NOMO-1 (cell line): ENCODE results near the gene TRIL.
A peak's percentile ranks its signal among the peaks of the same experiment; 100 is the strongest.

Experiments used
- DNase-seq, 2 experiments: peaks; one replicate each; lab custom pipeline; 2025; ENCODE audit not compliant: unreplicated experiment in 2 of 2; lab: John Stamatoyannopoulos, UW

Gene TRIL

DNA sequence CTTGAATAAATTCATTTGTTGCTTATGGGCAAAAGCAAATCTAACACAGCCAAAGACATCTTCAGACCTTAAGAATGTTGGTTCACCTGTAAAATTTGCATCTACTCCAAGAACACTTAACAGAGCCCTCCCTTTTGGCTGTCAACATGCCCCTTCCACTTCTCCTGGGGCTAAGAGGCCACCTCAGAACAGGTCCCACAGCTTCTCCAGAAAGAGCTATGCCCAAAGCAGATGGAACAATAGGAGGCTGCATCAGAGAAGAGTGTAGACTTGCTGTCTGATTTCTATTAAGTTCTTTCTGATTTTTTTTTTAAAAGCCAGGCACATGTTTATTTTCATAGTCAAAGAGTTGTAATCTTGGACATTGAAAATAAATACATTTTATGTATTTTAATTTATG is 26.1 kb upstream of the TRIL start:
- DNase-seq: no peak

DNA sequence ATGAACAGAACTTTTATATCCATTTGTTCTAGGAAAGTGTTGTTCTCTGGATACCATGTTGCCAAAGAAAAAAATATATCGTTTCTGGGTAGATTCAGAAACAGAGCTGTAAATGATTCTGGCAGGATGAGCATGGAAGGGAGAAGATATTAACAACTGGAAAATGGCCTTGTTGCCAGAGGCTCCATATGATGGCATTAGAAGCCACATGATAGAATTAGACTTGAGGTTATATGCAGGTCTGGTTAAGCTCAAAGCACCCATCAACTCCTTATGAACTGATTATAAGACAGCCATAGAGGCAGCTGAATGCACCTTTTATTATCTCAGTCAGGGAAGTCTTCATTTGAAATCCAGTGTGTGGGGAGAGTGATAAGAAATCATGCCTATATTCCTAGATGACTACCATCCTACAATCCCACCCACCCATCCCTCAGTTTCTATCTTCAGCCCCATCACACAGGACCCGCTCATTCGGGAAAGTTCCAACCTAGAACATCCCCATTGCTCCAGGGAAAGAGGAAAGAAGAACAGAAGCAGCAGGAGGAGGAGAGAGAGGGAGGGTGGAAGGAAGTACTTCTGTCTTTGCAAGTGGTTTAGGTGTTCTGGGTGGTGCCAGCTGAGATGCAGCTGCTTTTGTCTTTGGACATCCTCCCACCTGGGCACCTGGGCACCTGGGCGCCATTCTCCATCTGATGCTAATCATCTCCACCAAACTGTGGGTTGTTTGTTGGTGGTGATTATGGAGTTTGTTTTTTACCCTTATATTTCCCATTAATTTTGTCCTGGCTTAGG is 25.5 kb upstream of the TRIL start:
- no peak for DNase-seq

DNA sequence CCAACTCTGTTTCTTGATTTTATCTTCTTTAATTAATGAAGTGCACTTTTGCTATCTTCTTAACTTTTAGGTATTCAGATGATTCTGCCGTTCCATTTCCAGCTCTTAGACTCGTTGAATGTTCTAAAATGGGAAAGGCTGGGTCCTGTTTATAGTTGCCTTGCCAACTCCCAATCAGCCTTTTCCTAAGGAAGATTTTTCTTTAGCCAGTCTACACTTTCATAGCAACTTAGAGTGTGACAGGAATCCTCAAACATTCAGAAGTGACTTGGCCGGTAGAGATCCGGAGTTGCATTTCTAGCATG is 23.0 kb upstream of the TRIL start:
- DNase-seq: no peak

DNA sequence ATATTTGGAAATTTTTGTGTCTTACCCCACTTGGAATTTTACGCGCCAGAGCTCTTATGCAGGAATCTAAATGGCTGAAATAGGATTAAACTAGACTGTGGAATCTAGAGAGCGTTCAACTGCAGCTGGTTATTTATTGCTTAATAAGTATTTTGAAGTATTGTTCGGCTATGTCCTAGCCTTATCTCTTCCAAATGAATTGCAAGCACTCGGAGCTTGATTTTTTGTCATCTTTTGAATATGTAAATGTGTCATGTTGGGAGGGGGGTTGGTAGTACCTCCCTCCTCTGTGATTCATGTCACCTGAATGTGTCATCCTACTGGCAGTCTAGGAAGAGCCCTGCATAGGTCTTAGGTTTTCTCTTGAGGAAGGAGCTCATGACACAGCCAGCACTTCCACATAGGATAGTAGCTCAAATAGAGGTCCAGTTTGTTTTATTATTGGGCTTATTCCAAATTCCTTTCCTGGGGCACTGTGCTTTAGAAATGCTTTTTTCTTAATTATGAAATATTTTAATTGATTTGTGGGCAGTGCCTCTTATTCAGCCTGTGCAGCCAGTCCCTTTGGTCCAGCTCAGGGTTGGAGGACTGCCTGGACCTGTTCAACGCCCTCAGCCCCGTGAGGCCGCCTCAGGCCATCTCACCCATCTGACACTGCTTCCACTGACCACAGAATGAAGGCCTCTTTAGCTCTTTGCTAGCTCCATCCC is 22.5 kb upstream of the TRIL start:
- no peak for DNase-seq

- no peak for DNase-seq
Observed at GRCh38 chr7:28979776-28980175, 21.6 kb upstream of the TRIL start.

GRCh38 chr7:28977881-28978280 is 19.8 kb upstream of the TRIL start:
- DNase-seq: no peak

- DNase-seq: no peak
Observed at GRCh38 chr7:28976022-28976421, 17.9 kb upstream of the TRIL start.

GRCh38 chr7:28973591-28973990 is 15.5 kb upstream of the TRIL start:
- DNase-seq: no peak

- no peak for DNase-seq
Observed at GRCh38 chr7:28964056-28964455, 5.9 kb upstream of the TRIL start.

DNA sequence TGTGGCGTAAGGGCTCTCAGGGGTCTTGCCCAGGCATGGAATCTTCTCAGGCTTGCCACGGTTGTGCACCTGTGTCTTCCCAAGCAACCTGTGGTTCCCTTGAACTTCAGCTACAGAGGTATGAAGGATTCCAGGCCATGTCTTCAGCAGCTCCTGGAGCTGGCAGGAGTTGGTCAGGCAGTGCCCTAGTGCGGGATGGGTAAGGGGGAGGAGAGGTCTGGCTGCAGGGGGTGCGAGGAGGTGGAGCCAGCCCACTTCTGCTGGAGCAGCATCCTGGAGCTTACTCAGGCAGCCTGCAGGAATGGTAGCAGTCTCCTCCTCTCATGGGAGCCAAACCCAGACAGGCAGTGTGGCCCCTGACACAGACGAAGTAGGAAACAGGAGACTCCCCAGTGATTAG is 3.8 kb upstream of the TRIL start:
- DNase-seq: no peak

DNA sequence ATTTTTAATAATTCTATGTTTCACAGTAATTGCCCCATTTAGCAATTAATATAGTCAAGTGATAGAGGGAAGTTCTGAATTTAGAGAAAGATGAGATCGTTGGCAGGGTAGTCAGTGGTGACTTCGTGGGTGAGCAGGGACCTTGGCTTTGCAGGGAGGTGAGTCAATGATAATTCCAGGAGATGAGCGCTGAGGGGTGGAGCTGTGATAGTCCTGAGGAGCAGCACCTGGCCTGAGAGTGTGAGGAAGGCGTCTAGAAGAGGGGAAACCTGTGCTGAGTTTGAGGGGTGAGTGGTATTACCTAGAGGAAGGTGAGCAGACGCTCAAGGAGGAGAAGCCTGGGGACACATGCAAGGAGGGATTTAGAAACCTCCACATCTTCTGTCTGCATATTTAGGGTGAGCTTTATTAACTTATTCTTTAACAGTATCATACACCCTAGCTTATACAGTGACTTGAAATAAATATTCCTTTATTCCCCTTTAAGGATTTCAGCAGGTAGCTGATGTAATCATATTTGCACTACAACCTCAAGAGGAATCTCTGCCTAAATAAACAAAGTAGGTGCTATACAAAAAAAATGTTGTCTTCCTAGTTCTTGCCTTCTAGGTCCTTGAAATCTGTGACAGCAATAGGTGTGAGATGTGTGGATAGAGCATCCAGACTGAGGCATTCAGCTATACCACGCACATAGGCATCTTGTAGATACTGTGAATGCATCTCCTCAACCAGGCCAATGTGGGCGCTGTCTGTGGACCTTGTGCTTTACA is 2.1 kb upstream of the TRIL start:
- no peak for DNase-seq

GRCh38 chr7:28958980-28959347 is 834 bp upstream of the TRIL start:
- DNase-seq: no peak

- peak in 1 of 2 experiments; percentile 3 for DNase-seq
Observed at GRCh38 chr7:28957751-28958234, 337 bp downstream of the TRIL start.

DNA sequence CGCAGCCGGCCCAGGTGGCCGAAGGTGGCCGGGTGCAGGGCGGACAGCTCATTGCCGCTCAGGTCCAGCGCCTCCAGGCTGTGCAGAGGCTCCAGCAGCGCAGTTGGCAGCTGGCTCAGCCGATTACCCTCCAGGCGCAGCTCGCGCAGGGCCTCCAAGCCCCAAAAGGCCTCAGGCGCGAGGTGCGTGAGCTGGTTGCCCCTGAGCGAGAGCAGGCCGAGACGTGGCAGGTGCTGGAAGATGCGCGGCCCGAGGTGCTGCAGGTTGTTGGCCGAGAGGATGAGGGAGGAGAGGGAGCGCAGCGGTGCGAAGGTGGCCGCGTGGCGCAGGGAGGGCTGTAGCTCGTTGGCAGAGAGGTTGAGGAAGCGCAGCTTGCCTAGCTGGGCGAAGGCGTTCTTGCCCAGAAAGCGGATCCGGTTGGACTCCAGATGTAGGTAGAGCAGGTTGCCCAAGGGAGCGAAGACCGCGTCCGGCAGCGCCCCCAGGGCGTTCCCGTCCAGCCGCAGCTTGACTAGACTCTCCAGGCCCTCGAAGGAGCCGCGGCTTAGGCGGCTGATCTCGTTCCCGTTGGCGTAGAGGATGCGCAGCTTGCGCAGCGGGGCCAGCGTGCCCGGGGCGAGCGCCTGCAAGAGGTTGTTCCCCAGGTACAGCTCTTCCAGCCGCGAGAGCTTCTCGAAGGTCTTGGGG is 923 bp downstream of the TRIL start:
- DNase-seq: peak; percentile 33 to 54

DNA sequence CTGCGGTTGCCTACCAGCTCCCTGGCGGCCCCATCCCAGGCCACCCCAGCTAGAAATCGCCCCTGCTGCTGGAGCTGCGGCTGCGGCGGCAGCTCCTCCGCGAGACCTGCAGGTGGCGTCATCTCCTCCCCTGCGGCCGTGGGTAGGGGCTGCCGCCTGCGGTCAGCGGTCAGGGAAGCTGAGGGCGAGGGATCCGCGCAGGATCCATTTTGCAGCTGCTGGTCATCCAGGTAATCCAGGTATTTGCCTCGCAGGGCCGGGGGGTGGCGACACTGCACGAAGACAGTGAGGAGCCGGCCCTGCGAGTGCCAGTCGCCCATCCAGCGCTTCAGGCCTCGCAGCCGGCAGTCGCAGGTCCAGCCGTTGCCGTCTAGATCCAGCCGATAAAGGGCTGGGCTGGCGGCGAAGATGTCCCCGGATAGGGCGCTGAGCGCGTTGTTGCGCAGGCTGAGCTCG is 1.5 kb downstream of the TRIL start:
- DNase-seq: peak; percentile 53 to 65

- peak; percentile 48 to 55 for DNase-seq
Observed at GRCh38 chr7:28955718-28956607, 2.2 kb downstream of the TRIL start.

DNA sequence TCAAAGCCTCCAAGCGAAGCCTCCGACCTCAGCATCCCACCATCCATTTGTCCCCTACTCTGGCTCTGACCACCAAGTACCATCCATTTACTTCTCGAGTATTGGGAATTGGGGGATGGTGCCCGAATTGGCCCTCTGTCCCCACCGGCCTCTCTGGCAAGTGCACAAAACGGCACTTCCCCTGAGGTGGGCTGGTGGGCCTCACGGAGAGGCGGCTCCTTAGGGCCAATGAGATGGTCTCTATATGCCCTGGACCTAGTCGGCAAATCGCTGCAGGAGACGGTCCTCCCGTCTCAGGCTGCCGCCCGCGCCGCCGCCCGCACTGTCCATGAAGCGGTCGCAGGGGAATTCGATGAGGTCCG is 2.8 kb downstream of the TRIL start:
- DNase-seq: no peak

GRCh38 chr7:28954946-28955345 is 3.2 kb downstream of the TRIL start:
- DNase-seq: no peak

GRCh38 chr7:28954471-28954870 is 3.7 kb downstream of the TRIL start:
- no peak for DNase-seq

DNA sequence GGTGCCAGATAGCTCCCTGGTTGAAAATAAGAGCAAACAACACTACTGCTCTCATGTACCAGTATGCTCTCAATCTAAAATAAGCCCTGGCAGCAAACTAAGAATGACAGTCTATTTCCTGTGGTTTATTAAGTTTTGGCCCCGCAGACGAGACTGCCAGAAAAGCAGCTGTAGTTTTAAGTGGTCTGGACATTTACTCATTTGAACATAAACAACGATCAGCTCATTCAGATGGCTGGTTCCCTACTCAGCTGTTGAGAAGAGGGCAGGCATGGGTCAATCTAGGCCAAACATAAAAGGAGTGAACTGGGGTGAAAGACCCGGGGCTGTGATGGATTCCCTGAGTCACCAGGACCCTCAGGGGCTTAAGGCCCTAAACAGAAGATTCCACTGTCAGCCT is 4.5 kb downstream of the TRIL start:
- no peak for DNase-seq
